K562 (cell line): ENCODE results near the gene HPCAL1. TPM values are rescaled to one million over a fixed set of nuclear protein-coding genes. Genes with fewer than 3 reads are reported as not detected.

Experiments
- CREM ChIP-seq: IDR thresholded peaks from 2 replicates; pipeline ENCODE4 v1.6.1; 2014; ENCODE audit warnings: antibody characterized with exemption, low read depth
- L3MBTL2 ChIP-seq: fragments of 450-650 bp; IDR thresholded peaks from 2 replicates; pipeline ENCODE4 v1.6.1; 2016; ENCODE audit warnings: mild to moderate bottlenecking, moderate library complexity
- MAZ ChIP-seq, 2 experiments: fragments of 450-650 bp in 1 of 2; sonication (generic) in 1 of 2; formaldehyde crosslinking; IDR thresholded peaks in 1 of 2; conservative IDR thresholded peaks in 1 of 2; 2 replicates each; pipeline versions ENCODE4 v1.4.0 to v1.5.0; 2020; ENCODE audit warnings: mild to moderate bottlenecking in 1 of 2, missing genetic modification reagents in 1 of 2
- MEF2D ChIP-seq: conservative IDR thresholded peaks from 2 replicates; pipeline ENCODE4 v1.6.1; 2016; ENCODE audit warnings: low read depth, missing genetic modification characterization, missing compliant biosample characterization
- MLLT1 ChIP-seq, 2 experiments: fragments of 450-650 bp; IDR thresholded peaks; 2 replicates each; pipeline ENCODE4 v1.6.1; 2016
- MYBL2 ChIP-seq, 2 experiments: fragments of 450-650 bp in 1 of 2; sonication (generic) in 1 of 2; formaldehyde crosslinking in 1 of 2; IDR thresholded peaks; 2 replicates each; pipeline versions ENCODE4 v1.6.1 to v1.8.1; 2017 to 2022; ENCODE audit warnings: borderline replicate concordance in 1 of 2, inconsistent platforms in 1 of 2, low read depth in 1 of 2, mild to moderate bottlenecking in 1 of 2, missing genetic modification reagents in 1 of 2, moderate library complexity in 1 of 2
- PHF8 ChIP-seq: fragments of 200-600 bp; sonication (generic); IDR thresholded peaks from 2 replicates; pipeline ENCODE4 v1.6.1; 2012; ENCODE audit warnings: mixed run types, mild to moderate bottlenecking, inconsistent platforms, low read length, moderate library complexity, borderline replicate concordance
- POLR2G ChIP-seq: fragments of 200-400 bp; formaldehyde crosslinking; IDR thresholded peaks from 2 replicates; pipeline ENCODE4 v1.6.1; 2017; ENCODE audit warnings: low read depth, mild to moderate bottlenecking, antibody characterized with exemption, low read length, moderate library complexity
- RAD21 ChIP-seq, 2 experiments: fragments of 250-450 bp in 1 of 2; fragments of 450-650 bp in 1 of 2; sonication (Bioruptor Pico) in 1 of 2; formaldehyde crosslinking in 1 of 2; IDR thresholded peaks in 1 of 2; conservative IDR thresholded peaks in 1 of 2; 2 replicates each; pipeline versions ENCODE4 v1.4.0 to v1.8.0; 2020 to 2022; ENCODE audit warnings: mild to moderate bottlenecking in 2 of 2, moderate library complexity in 1 of 2
- RBFOX2 ChIP-seq: fragments of 200-400 bp; formaldehyde crosslinking; IDR thresholded peaks from 2 replicates; pipeline ENCODE4 v1.6.1; 2017; ENCODE audit warnings: low read depth, mild to moderate bottlenecking, low read length, moderate library complexity
- SMAD4 ChIP-seq: fragments of 250-450 bp; sonication (Bioruptor Pico); conservative IDR thresholded peaks from 2 replicates; pipeline ENCODE4 v1.8.0; 2021; ENCODE audit warnings: inconsistent platforms, mild to moderate bottlenecking, moderate library complexity
- SPI1 ChIP-seq: IDR thresholded peaks from 2 replicates; pipeline ENCODE4 v1.6.1; 2011; ENCODE audit warnings: low read depth, low read length, control low read depth, borderline replicate concordance
- TRIM24 ChIP-seq, 2 experiments: fragments of 450-650 bp; IDR thresholded peaks; 2 replicates each; pipeline ENCODE4 v1.6.1; 2016
- ZNF445 ChIP-seq: fragments of 250-450 bp; sonication (Bioruptor Pico); IDR thresholded peaks from 2 replicates; pipeline ENCODE4 v1.4.0; 2020; ENCODE audit warnings: low read depth, mild to moderate bottlenecking, moderate library complexity
- ZNF766 ChIP-seq: fragments of 200-800 bp; sonication (Bioruptor generic); conservative IDR thresholded peaks from 2 replicates; pipeline ENCODE4 v1.6.1; 2016; ENCODE audit warnings: missing genetic modification characterization, missing compliant biosample characterization
- polyA plus RNA-seq, 8 experiments: library from polyadenylated mRNA; depleted of rRNA in 4 of 8; stranded (reverse) in 5 of 8; unstranded in 3 of 8; fragments of >200 nt; fragmentation: Nextera tagmentation in 2 of 8; fragmentation: Illumina TruSeq in 1 of 8; extraction: Ambion mirVana in 2 of 8; extraction: Trizol in 1 of 8; gene quantifications; 2 replicates each; pipeline versions ENCODE4 v1.2.1 to v1.2.3, GENCODE V29; 2011 to 2014; ENCODE audit warnings: inconsistent platforms in 1 of 8, missing spikeins in 1 of 8
- total RNA-seq, 7 experiments: library from RNA; depleted of rRNA in 6 of 7; stranded (reverse); fragments of >200 nt in 6 of 7; fragmentation: Illumina TruSeq in 2 of 7; extraction: Trizol in 2 of 7; gene quantifications; 2 replicates each; pipeline versions ENCODE4 v1.2.1 to v1.2.3, GENCODE V29; 2011 to 2021; ENCODE audit warnings: low replicate concordance in 1 of 7

The HPCAL1 gene
- total and polyA plus RNA-seq, 9 of the 15 experiments (the other 6 are each of a cell fraction or from before 2014, with no cell fraction given) = 2.7 to 65.5 (median 23.9) TPM

- 0 out of 2 replicates have a peak, but pooled peaks have one; percentile 39 for TF ChIP-seq ZNF766 (CRISPR knock-in tag)
- TF ChIP-seq ZNF445 = no peak
- TF ChIP-seq PHF8 = peak; percentile 16; the same call in 1 of the 2 replicates
- TF ChIP-seq SPI1 = peak; percentile 41; the same call in 1 of the 2 replicates
- TF ChIP-seq MLLT1 (IDR thresholded peaks at IDR 0.05) = no peak
- TF ChIP-seq L3MBTL2 = 0 out of 2 replicates have a peak, but pooled peaks have one; percentile 9
- TF ChIP-seq POLR2G = peak; percentile 54
- peak in 1 of 2 experiments; percentile 23; a peak in 1 of 4 replicates for TF ChIP-seq TRIM24 (IDR thresholded peaks at IDR 0.05)
- peak in 1 of 2 experiments; percentile 24; a peak in 1 of 4 replicates for TF ChIP-seq RAD21 (CRISPR knock-in tag; conservative IDR thresholded peaks at IDR 0.05 in 1 of 2, IDR thresholded peaks at IDR 0.05 in 1 of 2)
- TF ChIP-seq MEF2D (tag) = no peak
- TF ChIP-seq MAZ (CRISPR knock-in tag; conservative IDR thresholded peaks at IDR 0.05 in 1 of 2, IDR thresholded peaks at IDR 0.05 in 1 of 2) = 0 out of 4 replicates have a peak, but pooled peaks of 1 of the 2 experiments have one; percentile 8
- TF ChIP-seq MYBL2 (IDR thresholded peaks at IDR 0.05; ENCODE audit: low read depth) = no peak
- TF ChIP-seq MYBL2 (CRISPR knock-in tag; IDR thresholded peaks at IDR 0.05; ENCODE audit: borderline replicate concordance) = no peak
- 0 out of 2 replicates have a peak, but pooled peaks have one; percentile 18 for TF ChIP-seq CREM
- TF ChIP-seq RBFOX2 = peak; percentile 53; the same call in 1 of the 2 replicates
- TF ChIP-seq SMAD4 (CRISPR knock-in tag) = 0 out of 2 replicates have a peak, but pooled peaks have one; percentile 7
- TF ChIP-seq, all 486 proteins: peak for 23
These were observed 48.9 kb upstream of the HPCAL1 start (continued) for GRCh38 chr2:10253596-10254372.
